ENCODE data around the gene QKI.
"Not testable (repeated sequence)": the region's sequence is repeated elsewhere in the genome, so short reads cannot be mapped to it uniquely, and the experiment has no call there.

QKI gene

DNA sequence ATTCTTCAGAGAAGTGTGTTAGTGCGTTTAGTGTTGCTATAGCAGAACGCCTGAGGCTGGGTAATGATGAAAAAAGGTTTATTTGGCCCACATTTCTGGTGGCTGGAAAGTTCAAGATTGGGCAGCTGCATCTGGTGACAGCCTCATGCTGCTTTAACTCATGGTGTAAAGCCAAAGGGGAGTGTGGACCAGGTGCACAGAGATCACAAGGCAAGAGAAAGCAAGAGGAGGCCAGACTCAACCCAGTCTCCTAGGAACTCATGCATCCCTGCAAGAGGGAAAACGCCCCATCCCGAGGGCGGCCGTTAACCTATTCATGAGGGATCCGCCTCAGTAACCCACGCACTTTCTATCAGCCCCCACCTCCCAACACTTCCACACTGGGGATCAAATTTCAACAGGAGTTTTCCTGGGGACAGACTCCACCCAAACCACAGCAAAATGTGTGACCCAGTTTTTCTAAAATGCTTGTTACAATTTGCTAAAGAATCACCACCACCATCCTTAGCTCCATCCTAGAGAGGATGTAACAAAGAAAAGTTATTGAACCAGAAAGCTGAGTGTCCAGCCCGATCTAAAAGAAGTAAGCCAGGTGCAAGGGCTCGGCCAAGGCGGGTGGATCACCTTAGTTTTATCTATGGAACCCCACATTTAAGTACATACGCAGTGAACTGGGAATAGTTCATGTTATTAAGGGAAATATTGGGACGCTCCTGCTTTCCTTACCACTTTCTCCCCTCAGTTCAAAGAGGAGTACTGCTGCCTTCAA is 164.8 kb downstream of the QKI start:
- no peak for DNase-seq (ENCODE audit: low read depth in 2 of 2)

- no peak for DNase-seq (ENCODE audit: low read depth in 2 of 2)
Observed at GRCh38 chr6:163579880-163580295, 165.4 kb downstream of the QKI start.

GRCh38 chr6:163580311-163581030 is 166.0 kb downstream of the QKI start:
- DNase-seq (ENCODE audit: low read depth in 2 of 2), result no peak

DNA sequence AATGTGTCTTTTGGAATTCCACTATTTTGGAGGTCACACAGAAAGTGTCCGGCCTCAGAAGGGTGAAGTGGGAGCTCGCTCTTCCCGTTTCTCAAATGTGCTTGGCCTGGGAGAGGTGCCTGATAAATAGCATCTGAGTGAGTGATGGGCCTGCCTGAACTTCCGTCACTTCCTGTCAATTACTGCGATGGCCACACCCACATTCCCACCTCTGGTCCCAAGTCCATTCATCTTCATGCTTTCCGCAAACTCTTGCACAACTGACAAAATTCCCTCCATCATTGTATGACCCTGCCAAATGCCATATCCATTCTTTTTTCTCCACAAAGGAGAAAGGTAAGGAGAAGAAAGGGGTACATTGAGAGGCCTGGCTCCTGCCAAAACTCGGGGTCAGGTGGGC is 169.0 kb downstream of the QKI start:
- DNase-seq (ENCODE audit: low read depth in 2 of 2), result no peak

DNA sequence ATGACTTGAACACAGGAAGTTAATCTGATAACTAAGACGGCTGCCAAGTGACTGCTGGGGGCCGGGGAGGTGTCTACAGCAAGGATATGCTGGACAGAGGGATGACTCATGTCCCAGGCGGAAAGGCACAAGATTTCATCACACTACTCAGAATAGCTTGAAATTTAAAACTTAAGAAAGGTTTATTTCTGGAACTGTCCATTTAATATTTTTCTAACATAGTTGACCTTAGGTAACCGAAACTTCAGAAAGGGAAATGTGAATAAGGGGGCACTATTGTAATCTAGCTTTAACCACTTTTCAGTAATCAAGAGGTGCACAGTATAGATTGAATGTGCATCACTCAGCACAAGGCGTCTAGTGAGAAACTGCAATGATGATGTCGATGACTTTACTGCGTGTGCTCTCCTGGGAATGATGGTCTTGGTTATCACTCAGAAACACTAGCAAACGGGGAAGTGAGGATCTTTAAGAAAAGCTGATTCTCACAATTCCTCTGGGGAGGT is 171.5 kb downstream of the QKI start:
- DNase-seq (ENCODE audit: low read depth in 2 of 2), result no peak

DNA sequence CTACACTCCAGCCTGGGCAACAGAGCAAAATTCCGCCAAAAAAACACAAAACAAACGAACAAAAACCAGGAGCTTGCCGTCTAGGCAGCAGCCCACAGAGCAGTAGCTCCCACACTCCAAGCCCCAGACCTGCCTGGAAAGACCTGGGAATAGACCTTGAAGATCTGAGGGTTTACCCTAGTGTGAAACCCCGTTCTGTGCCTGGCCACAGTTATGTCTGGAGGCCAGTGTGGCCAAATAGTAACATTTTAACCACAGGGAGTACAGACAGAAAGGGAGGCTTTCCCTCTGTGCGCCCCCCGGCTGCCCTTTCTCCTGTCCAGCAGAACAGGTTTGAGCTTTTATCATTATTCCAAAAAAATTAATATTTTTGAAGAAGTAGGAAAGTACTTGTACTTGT is 172.4 kb downstream of the QKI start:
- no peak for DNase-seq (ENCODE audit: low read depth in 2 of 2)

- DNase-seq (ENCODE audit: low read depth in 2 of 2), result no peak
Observed at GRCh38 chr6:163588220-163588919, 173.9 kb downstream of the QKI start.

GRCh38 chr6:163589387-163589786 is 174.9 kb downstream of the QKI start:
- no peak for DNase-seq (ENCODE audit: low read depth in 2 of 2)

GRCh38 chr6:163590132-163590531 is 175.6 kb downstream of the QKI start:
- not testable (repeated sequence) for DNase-seq (ENCODE audit: low read depth in 2 of 2)

GRCh38 chr6:163592872-163593271 is 178.4 kb downstream of the QKI start:
- DNase-seq (ENCODE audit: low read depth in 2 of 2), result no peak

DNA sequence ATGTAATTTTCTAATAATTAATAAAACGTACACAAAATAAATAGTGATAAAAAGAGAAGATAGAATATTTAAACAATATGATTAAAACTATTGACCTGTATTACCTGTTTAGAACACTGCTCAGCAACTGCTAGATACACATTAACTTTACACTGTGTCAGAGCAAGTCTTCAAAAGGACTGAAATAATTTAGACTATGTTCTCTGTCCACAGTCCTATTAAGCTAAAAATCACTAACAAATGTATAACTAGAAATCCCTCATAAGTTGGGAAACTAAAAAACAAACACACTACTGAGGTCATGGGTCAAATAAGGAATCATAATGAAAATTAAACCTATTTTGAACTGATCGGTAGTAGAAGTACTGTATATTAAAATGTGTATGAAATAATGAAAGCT is 181.7 kb downstream of the QKI start:
- DNase-seq (ENCODE audit: low read depth in 2 of 2), result no peak

GRCh38 chr6:163599136-163599535 is 184.6 kb downstream of the QKI start:
- DNase-seq (ENCODE audit: low read depth in 2 of 2), result no peak

DNA sequence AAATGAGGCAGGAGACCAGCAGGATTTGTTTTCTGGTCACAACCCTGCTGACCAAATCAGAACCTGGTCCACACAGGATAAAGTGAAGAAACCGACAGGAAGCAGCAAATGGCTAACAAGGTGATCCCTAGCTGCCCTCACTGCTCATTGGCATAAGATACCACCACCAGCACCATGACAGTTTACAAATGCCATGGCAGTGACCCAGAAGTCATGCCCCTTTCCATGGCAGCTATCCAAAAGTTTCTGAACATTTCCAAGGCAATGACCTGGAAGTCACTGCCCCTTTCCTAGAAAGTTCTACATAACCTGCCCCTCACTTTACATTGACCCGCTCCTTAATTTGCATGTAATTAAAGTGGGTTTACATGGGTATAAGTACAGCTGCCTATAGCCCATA is 185.2 kb downstream of the QKI start:
- DNase-seq (ENCODE audit: low read depth in 2 of 2), result no peak

- DNase-seq (ENCODE audit: low read depth in 2 of 2), result no peak
Observed at GRCh38 chr6:163600331-163600730, 185.8 kb downstream of the QKI start.

- no peak for DNase-seq (ENCODE audit: low read depth in 2 of 2)
Observed at GRCh38 chr6:163600781-163601180, 186.3 kb downstream of the QKI start.

- DNase-seq (ENCODE audit: low read depth in 2 of 2), result no peak
Observed at GRCh38 chr6:163602851-163603250, 188.3 kb downstream of the QKI start.

DNA sequence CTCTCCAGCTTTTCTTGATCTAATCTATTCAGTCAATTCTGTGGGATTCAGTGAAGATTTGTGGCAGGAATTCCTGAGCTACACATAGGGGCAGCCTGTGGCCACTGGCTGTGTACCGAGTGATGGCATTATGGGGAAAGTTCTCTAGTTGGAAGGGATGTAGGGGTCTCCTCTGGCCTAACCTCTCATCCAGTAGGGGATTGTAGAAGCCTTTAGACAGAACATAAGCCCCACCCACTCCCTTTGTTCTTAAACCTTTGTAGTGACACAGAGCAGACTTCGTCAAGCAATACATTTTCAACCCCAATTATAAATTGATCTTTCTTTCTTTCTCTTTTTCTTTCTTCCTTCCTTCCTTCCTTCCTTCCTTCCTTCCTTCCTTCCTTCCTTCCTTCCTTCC is 188.9 kb downstream of the QKI start:
- no peak for DNase-seq (ENCODE audit: low read depth in 2 of 2)

DNA sequence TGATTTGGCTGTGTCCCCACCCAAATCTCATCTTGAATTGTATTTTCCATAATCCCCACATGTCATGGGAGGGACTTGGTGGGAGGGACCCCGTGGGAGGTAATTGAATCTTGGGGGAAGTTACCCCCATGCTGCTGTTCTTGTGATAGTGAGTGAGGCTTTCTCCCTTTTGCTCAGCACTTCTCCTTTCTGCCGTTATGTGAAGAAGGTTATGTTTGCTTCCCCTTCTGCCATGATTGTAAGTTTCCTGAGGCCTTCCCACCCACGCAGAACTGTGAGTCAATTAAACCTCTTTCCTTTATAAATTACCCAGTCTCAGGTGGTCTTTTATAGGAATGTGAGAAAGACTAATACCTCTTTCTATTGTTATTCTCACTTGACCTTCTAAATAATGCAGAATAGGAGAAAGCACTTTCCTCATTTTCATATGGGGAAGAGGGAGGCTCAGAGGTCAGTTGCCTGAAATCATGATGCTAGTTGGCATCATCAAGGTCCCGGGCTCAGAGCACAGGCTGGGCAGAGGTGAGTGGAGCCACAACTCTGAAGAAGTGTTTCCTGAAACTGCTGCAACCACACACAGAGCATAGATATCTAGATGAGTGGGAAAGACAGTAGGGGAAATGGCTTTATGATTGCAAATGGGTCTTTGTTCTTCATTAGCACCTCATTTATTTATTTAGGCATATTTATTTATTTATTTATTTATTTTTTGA is 191.0 kb downstream of the QKI start:
- DNase-seq (ENCODE audit: low read depth in 2 of 2), result no peak

DNA sequence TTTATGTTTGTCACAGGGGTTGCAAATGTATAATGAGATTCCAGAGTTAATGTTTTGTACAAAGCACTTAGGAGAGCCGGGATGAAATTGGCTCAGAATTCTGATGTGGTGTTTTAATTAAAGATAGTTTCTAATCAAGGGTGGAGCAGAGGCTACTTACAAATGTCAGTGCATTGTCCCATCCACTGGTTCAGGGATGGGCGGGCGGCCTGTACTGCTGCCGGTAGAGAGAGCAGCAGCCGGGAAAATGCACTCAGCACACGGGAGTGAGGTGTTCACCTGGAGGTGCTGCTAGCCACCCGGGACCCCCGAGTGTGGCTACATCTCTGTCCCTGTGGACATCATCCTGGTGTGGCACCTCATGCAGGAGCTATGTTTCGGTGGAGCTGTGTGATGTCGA is 193.3 kb downstream of the QKI start:
- DNase-seq (ENCODE audit: low read depth in 2 of 2), result no peak

DNA sequence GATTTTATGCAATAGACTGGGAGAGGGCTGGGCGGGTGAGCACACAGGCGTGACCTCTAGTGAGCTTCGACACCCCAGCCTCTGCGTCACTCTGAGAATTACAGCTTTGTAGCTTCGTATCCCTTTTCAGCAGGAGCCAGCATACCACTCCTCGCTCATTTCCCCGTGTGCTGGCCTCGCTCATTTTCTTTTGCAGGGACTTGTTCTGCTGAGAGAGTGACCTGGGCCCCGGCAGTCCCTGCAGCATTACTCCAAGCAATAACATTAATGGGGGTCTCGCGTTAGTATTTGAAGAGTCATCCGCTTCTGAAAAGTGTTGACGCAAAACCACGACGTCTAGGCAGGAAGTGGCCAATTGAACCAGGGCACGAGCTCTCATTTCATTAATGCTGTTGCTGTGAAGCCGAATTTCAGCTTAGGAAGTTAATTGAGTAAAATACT is 193.7 kb downstream of the QKI start:
- DNase-seq (ENCODE audit: low read depth in 2 of 2), result no peak

- no peak for DNase-seq (ENCODE audit: low read depth in 2 of 2)
Observed at GRCh38 chr6:163612200-163612599, 197.7 kb downstream of the QKI start.

GRCh38 chr6:163613025-163613424 is 198.5 kb downstream of the QKI start:
- DNase-seq (ENCODE audit: low read depth in 2 of 2), result no peak
